Testis (tissue), 3 donors: ENCODE measurements around the gene PSMB9. TPM values are rescaled to one million over a fixed set of nuclear protein-coding genes. Genes with fewer than 3 reads are reported as not detected.
A peak's percentile ranks its signal among the peaks of the same experiment; 100 is the strongest.

Experiments
- DNase-seq: peaks from one replicate; pipeline ENCODE4 v3.0.0-alpha.2; 2019
- H3K27ac ChIP-seq, 2 donors: fragments of 200-600 bp; sonication (generic); one replicate each; pipeline ENCODE4 v1.5.1; 2019
- H3K27me3 ChIP-seq: fragments of 200-600 bp; sonication (generic); one replicate; pipeline ENCODE4 v1.5.1; 2019
- H3K36me3 ChIP-seq: fragments of 200-600 bp; sonication (generic); one replicate; pipeline ENCODE4 v1.5.1; 2017; ENCODE audit warnings: low read depth; ENCODE audit errors: missing control alignments
- H3K4me1 ChIP-seq: fragments of 200-600 bp; sonication (generic); one replicate; pipeline ENCODE4 v1.5.1; 2019
- H3K4me3 ChIP-seq, 2 donors: fragments of 200-600 bp; sonication (generic); one replicate each; pipeline ENCODE4 v1.5.1; 2017 to 2019
- H3K9me3 ChIP-seq: fragments of 200-600 bp; sonication (generic); one replicate; pipeline ENCODE4 v1.5.1; 2017
- POLR2A ChIP-seq: fragments of 450-650 bp; IDR thresholded peaks from one replicate; pipeline ENCODE4 v1.6.1; 2017; ENCODE audit warnings: antibody characterized with exemption, mild to moderate bottlenecking, moderate library complexity
- WGBS, 2 donors: methylation state at CpG; one replicate each; pipeline ENCODE4 v1.1.5; 2018; 5-methylcytosine and 5-hydroxymethylcytosine counted together
- intact Hi-C: fragments of 100-400 bp; cut with DNase I; formaldehyde crosslinking; loops from one replicate; pipeline ENCODE4 v1.15.1; 2023; ENCODE audit warnings: low total_unique reads
- polyA plus RNA-seq: library from polyadenylated mRNA; stranded (reverse); fragments of 350-450 nt; fragmentation: Illumina TruSeq; extraction: RNeasy Lipid Tissue Mini Kit (QIAGEN cat#74804); gene quantifications from one replicate; pipeline ENCODE4 v1.2.3, GENCODE V29; 2014; ENCODE audit warnings: low read depth, low replicate concordance; ENCODE audit not compliant: insufficient read depth
- small RNA-seq, 2 donors: library from RNA; depleted of rRNA; stranded (forward); fragments of <200 nt; gene quantifications; one replicate each; pipeline ENCODE3, GENCODE V24; 2016
- total RNA-seq, 2 donors: library from RNA; depleted of rRNA; stranded (reverse); fragments of >200 nt; gene quantifications; one replicate each; pipeline ENCODE4 v1.2.3, GENCODE V29; 2016
- TF ChIP-seq, protein P1 (sequence below), 3 experiments: fragments of 450-650 bp in 2 of 3; fragments of 200-600 bp in 1 of 3; sonication (generic) in 1 of 3; IDR thresholded peaks; one replicate each; pipeline ENCODE4 v1.5.1; 2016 to 2019; ENCODE audit warnings: antibody characterized with exemption in 3 of 3, mild to moderate bottlenecking in 2 of 3, moderate library complexity in 1 of 3

Gene PSMB9
- total and polyA plus RNA-seq, 3 donors from 2014 or later = 6.2 to 29.7 (median 7.9) TPM

DNA sequence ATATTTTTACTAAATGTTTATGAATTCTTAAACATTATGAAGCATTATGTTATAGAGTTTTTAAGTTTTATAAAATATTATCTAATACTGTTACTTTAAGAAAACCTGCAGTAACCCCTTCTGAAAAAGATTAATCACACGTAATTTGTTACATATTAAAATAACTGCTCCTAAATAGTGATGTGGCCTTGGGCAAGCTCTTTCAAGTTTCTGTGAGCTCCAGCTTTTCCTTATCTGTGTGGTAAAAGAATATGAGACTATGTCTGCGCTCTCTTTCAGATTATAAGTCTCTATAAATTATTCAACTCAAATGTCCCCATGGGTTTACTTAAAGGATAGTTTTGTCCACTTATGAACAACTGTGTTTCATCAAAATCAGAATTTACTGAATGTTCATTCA is 54.9 kb downstream of the PSMB9 start:
- H3K4me3 ChIP-seq = no peak overlapping the region
- 56 to 59% methylated on average over 2 of the region's 2 CpGs for WGBS, 2 donors
- no peaks in the 10 kb centered on the region for H3K36me3 ChIP-seq
- DNase-seq = peak; percentile 45
- H3K27ac ChIP-seq = no peak overlapping the region
- no peaks in the 10 kb centered on the region for H3K4me1 ChIP-seq
- intact Hi-C loops = no loop called here
- no peak for TF ChIP-seq POLR2A
- TF ChIP-seq, protein P1, sequence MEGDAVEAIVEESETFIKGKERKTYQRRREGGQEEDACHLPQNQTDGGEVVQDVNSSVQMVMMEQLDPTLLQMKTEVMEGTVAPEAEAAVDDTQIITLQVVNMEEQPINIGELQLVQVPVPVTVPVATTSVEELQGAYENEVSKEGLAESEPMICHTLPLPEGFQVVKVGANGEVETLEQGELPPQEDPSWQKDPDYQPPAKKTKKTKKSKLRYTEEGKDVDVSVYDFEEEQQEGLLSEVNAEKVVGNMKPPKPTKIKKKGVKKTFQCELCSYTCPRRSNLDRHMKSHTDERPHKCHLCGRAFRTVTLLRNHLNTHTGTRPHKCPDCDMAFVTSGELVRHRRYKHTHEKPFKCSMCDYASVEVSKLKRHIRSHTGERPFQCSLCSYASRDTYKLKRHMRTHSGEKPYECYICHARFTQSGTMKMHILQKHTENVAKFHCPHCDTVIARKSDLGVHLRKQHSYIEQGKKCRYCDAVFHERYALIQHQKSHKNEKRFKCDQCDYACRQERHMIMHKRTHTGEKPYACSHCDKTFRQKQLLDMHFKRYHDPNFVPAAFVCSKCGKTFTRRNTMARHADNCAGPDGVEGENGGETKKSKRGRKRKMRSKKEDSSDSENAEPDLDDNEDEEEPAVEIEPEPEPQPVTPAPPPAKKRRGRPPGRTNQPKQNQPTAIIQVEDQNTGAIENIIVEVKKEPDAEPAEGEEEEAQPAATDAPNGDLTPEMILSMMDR (IDR thresholded peaks at IDR 0.05) = no peak
- H3K27me3 ChIP-seq = no peaks in the 10 kb centered on the region
- no peaks in the 10 kb centered on the region for H3K9me3 ChIP-seq

Small RNAs within 50 kb of the gene (small RNA-seq; reads per million reads assigned to genes)
- gene HLA-Z = 0 reads per million in 2 donors

Other genes starting within 250 kb of the PSMB9 start
- gene HLA-DQA1, start 216.8 kb upstream of the PSMB9 start, total RNA-seq = 1 to 10 TPM in 1 of 2 donors, under 1 TPM in 1; 0.94 to 1.6 TPM
- gene HLA-DQA1, start 216.8 kb upstream of the PSMB9 start, polyA plus RNA-seq = 33.9 TPM
- gene HLA-DQB1, start 187.5 kb upstream of the PSMB9 start, total RNA-seq = 1 to 10 TPM in 1 of 2 donors, under 1 TPM in 1; 0.08 to 1.7 TPM
- 7.7 TPM for gene HLA-DQB1, start 187.5 kb upstream of the PSMB9 start, polyA plus RNA-seq
- not detected for gene HLA-DQA2, start 112.8 kb upstream of the PSMB9 start, total RNA-seq
- gene HLA-DQA2, start 112.8 kb upstream of the PSMB9 start, polyA plus RNA-seq = 27.3 TPM
- under 1 TPM; 0.62 to 0.79 TPM for gene HLA-DQB2, start 90.7 kb upstream of the PSMB9 start, total RNA-seq
- gene HLA-DQB2, start 90.7 kb upstream of the PSMB9 start, polyA plus RNA-seq = 6.2 TPM
- 1 to 10 TPM in 1 of 2 donors, under 1 TPM in 1; 0.31 to 1.3 TPM for gene HLA-DOB, start 37.2 kb upstream of the PSMB9 start, total RNA-seq
- gene HLA-DOB, start 37.2 kb upstream of the PSMB9 start, polyA plus RNA-seq = 2.3 TPM
- gene TAP2, start 15.5 kb upstream of the PSMB9 start, total RNA-seq = 10 to 100 TPM in 1 of 2 donors, 1 to 10 TPM in 1; 6.3 to 10.2 TPM
- 9.1 TPM for gene TAP2, start 15.5 kb upstream of the PSMB9 start, polyA plus RNA-seq
- 10 to 100 TPM in 1 of 2 donors, 1 to 10 TPM in 1; 4.6 to 11.2 TPM for gene PSMB8, start 10.1 kb upstream of the PSMB9 start, total RNA-seq
- gene PSMB8, start 10.1 kb upstream of the PSMB9 start, polyA plus RNA-seq = 35.7 TPM
- 10 to 100 TPM; 45.6 to 57.4 TPM for gene TAP1, start 488 bp upstream of the PSMB9 start, total RNA-seq
- 58.8 TPM for gene TAP1, start 488 bp upstream of the PSMB9 start, polyA plus RNA-seq
- gene HLA-DMB, start 86.8 kb downstream of the PSMB9 start, total RNA-seq = 1 to 10 TPM; 4.9 to 6.0 TPM
- gene HLA-DMB, start 86.8 kb downstream of the PSMB9 start, polyA plus RNA-seq = 46.1 TPM
- gene HLA-DMA, start 98.9 kb downstream of the PSMB9 start, total RNA-seq = 10 to 100 TPM; 10.1 to 19.8 TPM
- 54.5 TPM for gene HLA-DMA, start 98.9 kb downstream of the PSMB9 start, polyA plus RNA-seq
- gene BRD2, start 114.4 kb downstream of the PSMB9 start, total RNA-seq = 100 to 1,000 TPM; 312 to 334 TPM
- gene BRD2, start 114.4 kb downstream of the PSMB9 start, polyA plus RNA-seq = 299 TPM
- 1 to 10 TPM; 1.2 to 1.7 TPM for gene HLA-DOA, start 155.4 kb downstream of the PSMB9 start, total RNA-seq
- 13.5 TPM for gene HLA-DOA, start 155.4 kb downstream of the PSMB9 start, polyA plus RNA-seq
- gene HLA-DPA1, start 219.5 kb downstream of the PSMB9 start, total RNA-seq = 10 to 100 TPM; 26.5 to 48.9 TPM
- 143 TPM for gene HLA-DPA1, start 219.5 kb downstream of the PSMB9 start, polyA plus RNA-seq
- 10 to 100 TPM; 14.4 to 39.5 TPM for gene HLA-DPB1, start 221.8 kb downstream of the PSMB9 start, total RNA-seq
- gene HLA-DPB1, start 221.8 kb downstream of the PSMB9 start, polyA plus RNA-seq = 183 TPM